HG03139 (cell line): ENCODE data around the gene PPP2R5C.
A peak's percentile ranks its signal among the peaks of the same experiment; 100 is the strongest.

Experiments used
- ATAC-seq: cut with Tn5 transposase; IDR thresholded peaks from one replicate; pipeline ENCODE4 v1.9.1; 2021; ENCODE audit not compliant: unreplicated experiment

The PPP2R5C gene

DNA sequence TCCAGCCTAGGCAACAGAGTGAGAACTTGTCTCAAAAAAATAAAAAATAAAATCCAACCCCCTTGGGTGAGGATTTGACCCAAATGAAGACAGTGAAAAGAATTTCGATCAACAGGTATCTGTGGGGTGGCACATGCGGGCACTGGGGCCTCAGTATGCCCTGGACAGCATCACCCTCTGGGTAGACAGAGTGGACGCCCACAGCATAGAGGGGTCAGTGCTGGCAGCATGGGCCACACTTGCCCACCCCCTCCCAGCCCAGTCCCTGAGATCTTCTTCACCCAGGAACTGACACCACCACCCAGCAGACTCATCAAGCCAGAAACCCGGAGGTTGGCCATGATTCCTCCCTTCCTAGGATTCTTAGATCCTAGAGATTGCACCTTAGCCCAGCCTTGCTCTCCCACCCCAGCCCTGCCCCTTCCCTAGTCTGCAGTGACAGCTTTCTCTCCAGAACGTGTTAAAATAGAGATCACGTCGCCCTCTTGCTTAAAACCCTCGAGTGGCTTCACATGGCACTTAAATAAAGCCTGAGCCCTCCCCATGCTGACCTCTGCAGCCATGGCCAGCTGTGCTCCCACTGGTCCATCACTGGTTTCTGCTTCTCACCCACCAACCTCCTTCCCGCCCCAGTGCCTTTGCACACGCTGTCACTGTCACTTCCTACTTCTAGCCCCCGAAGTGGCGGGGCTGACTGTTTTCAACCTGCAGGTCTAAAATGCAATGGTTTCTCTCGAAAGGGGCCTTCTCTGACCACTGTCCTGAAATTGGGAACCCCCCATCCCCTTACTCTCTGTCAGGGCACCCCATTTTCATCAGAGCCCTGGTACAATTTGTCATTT lies 176.6 kb downstream of the PPP2R5C start:
- ATAC-seq = no peak

DNA sequence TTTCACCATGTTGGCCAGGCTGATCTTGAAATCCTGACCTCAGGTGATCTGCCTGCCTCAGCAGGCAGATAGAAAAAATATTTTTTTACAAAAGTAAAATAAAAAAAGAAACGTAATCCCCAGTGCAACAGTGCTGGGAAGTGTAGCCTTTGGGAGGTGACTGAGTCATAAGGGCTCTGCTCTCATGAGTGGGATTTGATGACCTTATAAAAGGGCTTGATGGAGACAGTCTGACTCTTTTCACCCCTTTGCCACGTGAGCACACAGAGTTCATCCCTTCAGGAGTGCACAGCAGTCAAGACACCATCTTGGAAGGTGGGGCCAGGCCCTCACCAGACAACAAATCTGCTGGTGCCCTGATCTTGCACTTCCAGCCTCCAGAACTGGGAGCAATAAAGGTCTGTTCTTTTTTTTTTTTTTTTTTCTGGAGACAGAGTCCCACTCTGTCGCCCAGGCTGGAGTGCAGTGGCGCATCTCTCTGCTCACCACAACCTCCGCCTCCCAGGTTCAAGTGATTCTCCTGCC lies 178.2 kb downstream of the PPP2R5C start:
- ATAC-seq = no peak

DNA sequence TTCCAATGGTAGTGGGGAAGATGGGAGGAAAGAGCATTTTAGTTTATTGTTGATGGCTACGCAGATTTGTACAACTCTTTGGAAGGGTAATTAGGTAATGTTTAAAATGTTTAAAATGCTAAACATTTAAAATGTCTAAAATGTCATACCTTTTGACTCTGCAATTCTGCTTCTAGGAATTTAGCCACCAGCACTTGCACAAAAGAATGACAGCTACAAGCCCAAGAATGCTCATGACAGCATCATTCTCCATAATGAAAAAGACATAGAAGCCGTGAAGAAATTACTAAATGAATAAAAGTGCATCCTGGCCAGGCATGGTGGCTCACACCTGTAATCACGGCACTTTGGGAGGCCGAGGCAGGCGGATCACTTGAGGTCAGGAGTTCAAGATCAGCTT lies 182.9 kb downstream of the PPP2R5C start:
- no peak for ATAC-seq

DNA sequence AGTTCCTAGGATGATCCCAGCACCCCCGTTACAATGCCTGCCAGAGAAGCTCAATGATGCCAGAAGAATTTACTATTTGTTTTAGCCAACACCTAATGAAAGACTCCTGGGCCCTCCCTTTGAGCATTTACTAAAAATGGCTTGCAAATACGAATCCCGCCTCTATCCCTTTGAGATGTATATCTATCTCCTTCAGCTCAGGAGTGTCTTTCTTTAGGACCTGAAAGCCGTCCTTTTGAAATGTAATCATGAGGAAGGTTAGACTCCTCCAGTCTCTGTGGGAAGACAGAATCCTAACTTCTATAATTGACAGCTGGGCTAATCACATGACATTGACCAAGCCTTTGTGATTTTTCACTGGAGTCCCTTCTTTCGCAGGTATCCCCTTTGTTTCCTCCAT lies 183.7 kb downstream of the PPP2R5C start:
- no peak for ATAC-seq

DNA sequence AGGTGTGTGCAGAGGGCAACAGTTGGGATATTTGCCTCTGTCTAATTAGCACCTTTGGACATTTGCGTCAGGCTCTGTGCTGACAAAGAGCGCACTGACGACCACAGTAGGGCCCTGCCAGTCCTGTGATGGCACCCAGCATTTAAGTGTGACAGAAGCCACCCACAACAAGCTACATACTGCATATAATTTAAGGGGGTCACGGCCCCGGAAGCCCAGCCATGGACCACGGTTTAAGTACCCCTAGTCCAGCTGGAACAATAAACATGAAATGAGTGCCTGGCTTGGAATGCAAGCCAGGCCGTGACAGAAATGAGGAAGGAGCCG lies 186.0 kb downstream of the PPP2R5C start:
- ATAC-seq = peak; percentile 2

DNA sequence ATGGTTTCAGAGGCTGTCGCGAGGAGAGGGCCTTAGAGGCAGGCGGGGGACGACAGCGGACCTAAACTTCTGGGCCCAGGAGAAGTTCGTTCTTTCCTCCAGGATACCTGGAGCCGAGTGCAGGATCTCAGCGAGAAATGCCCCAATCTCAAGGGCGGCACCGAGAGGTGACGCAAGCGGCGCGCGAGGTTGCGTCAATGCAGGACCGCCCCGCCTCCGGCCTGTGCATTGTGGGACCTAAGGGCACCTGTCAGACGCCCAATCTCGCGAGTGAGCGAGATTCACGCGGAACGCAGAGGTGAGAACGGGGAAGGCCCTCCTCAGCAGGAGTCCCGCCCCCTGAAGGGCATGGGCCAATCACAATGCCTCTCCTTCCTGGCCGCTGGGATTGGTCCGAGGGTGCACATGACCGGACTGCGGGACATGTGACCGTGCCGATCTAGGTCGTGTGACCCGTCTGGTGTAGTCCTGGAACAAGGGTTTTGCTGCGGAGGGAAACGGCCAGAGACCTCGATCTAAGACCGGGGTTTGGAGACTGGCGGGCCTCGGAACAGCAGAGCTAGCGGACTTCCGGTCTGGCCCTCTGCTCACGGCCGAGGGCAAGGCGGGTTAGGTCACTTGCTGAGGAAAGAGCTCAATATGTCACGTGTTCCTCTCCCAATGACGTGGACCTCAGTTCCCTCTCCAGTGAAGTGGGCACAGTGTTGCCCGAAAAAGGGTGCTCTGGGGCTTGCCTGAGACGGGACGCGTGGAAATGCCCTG lies 186.6 kb downstream of the PPP2R5C start:
- peak; percentile 97 for ATAC-seq

DNA sequence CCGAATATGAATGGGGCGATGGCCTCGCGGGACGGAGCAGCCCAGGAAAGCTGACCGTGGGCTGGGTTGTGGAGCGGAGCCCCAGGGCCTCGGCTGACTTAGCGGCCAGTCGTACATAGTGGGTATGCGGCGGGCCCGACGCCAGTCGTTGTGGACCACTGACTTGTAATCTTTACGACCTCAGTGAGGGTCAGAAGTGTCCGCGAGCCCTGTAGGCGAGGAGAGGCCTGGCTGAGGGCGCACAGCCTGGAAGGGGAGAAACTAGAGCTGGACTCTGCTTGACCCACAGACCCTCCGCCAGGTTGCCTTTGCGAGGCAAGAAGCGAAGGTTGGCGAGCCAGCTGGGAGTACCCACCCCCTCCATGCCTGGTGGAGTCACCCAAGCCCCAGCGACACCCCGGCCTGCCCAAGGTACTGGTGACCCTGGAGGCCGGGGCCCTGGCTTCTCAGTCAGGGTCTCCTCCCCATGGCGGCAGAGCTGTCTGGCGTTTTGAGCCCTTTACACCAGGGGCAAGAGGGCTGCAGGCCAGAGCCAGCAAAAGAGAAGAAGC lies 187.2 kb downstream of the PPP2R5C start:
- no peak for ATAC-seq

DNA sequence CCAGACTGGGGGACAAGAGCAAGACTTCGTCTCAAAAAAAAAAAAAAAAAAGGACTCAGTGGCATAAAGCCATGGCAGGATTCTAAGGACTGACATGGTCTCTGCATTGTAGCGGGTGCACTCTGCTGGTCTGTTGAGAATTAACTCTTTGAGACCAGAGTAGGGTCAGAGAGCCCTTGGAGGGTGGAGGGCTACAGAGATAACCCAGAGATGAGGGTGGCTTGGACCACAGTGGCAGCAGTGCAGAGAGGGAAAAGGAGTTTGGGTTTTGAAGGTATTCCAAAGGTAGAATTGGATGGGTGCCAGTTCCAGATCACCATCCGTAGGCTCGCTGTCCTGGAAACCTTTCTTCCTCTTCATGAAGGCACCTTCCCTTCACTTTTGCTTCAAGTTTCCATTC lies 188.6 kb downstream of the PPP2R5C start:
- ATAC-seq = no peak

DNA sequence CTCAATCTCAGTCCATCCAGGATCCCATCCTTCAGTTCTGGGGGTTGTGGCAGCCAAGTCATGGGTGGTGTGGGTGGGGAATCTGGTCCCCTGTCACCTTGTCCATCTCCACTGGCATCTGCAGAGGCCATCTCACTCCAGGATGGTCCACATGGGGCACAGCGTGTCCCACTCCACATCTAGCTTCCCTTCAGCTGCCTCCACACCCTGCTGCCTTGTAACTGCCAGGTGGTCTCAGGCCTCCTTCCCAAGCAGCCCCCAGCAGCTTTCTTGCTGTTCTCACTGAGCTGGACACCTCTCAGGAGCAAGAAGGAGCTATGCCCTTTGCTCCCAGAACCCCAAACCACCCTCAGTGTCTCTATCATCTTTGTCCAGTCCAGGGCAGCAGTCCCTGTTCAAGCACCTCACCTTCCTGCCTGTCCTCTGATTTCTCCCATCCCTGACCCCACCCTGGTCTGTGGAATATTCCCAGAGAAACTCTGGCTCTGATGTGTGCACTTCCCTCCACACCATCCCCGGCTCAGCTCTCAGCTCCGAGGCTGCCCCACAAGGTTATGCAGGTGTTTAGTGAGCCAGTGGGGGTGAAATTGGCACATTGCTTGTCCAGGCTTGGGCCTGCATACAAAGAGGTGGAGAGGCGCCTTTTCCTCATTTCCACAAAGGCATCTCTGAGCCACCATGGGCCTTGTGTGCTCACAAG lies 189.2 kb downstream of the PPP2R5C start:
- ATAC-seq = no peak

DNA sequence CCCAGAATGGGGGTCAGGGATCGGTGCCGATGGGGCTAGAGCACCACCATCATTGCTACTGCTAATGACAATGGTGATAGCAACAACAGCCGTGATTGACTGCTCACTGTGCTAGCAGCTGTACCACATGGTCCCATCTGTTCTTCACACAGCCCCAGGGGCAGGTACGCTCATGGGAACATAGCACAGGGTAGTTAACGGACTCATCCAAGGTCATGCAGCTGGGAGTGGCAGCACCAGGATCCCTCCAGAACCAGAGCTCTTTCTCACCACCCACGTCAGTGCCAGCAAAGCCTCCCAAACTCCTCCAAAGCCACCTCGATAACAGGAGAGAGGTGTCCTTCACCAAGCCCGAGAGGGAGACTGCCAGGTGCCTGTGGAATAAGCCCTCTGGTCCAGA lies 191.6 kb downstream of the PPP2R5C start:
- ATAC-seq = no peak

DNA sequence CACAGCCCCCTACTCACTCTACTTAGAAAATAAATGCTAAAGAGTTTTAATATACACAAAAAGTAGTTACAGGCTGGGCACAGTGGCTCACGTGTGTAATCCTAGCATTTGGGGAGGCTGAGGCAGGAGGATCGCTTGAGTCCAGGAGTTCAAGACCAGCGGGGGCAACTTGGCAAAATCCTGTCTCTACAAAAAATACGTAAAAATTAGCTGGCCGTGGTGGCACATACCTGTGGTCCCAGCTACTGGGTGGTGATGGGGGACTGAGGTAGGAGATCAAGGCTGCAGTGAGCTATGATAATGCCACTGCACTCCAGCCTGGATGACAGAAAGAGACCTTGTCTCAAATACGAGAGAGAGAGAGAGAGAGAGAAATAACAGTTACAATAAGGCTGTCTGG lies 193.0 kb downstream of the PPP2R5C start:
- ATAC-seq = no peak

DNA sequence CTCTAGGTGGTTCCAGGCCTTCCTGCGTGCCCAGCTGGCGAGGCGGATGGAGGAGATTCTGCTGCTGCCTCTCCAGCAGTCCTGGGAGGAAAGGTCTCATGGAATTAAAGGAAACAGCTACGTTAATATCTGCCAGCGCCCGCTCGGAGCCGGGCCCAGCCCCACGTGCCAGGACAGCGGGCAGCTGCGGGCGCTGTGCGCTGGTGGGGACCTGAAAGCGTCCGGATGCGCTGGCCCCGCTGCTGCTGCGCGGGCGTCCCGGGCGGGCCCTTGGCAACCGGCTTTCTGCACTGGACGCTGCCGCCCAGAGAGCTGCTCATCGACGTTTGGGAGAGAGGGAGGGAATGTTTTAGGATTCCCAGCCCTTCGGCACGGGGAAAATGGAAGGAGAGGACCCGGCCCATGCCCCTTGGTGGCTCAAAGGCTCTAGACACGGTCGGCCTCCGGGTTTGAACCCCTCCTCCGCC lies 194.2 kb downstream of the PPP2R5C start:
- no peak for ATAC-seq

DNA sequence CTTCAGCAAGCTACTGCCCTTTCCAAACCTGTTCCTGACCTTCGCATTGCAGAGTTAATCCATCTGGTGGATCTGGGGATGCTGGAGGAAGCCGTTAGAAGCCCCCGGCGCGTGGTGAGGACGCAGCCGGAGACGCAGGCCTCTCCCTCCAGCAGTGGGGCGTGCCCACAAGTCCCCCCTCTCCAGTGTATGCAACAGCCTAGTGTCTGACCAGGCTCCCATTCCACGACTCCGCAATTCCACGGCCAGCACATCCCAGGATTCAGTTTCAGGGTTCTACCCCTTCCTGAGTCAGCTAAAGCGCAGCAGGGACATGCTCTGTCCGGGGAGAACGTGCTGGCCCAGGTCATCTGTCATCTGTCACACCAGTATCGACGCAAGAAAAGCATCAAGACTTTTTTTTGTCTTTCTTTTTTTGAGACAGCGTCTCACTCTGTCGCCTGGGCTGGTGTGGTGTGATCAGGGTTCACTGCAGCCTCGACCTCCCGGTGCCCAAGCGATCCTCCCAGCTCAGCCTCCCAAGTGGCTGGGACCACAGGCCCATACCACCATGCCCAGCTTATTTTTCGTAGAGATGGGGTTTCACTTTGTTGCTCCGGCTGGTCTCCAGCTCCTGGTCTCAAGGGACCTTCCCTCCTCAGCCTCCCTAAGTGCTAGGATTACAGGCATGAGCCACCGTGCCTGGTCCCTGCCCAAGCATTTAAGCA lies 194.8 kb downstream of the PPP2R5C start:
- no peak for ATAC-seq

DNA sequence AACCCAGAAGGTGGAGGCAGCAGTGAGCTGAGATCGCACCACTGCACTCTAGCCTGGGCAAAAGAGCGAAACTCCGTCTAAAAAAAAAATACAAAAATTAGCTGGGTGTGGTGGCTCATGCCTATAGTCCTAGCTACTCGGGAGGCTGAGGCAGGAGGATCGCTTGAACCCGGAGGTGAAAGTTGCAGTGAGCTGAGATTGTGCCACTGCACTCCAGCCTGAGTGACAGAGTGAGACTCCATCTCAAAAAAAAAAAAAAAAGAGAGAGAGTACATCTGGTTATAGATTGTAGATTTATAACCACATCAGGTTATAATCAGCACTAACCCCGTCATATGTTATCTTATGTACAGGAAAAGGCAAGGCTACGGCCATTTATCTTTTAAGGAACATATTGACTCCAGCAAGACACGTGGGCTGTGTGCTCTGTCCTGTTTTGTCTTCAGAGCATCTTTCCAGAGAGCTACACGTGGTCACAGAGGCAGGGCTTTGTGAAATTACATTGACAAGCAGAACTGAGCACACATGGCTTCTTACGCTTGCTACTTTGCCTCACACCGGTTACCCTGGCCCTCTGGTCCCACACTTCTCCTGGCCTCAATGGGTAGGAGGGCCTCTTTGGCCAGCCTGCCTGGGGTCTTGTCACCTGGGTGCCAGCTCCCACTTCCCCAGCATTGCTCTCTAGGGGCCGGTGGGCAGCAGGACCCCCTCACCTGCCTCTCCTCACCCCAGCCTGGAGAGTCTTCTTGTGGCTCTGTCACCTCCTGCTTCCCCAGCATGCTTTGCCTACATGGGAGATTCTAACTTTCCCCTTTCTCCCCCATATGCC lies 196.1 kb downstream of the PPP2R5C start:
- no peak for ATAC-seq

DNA sequence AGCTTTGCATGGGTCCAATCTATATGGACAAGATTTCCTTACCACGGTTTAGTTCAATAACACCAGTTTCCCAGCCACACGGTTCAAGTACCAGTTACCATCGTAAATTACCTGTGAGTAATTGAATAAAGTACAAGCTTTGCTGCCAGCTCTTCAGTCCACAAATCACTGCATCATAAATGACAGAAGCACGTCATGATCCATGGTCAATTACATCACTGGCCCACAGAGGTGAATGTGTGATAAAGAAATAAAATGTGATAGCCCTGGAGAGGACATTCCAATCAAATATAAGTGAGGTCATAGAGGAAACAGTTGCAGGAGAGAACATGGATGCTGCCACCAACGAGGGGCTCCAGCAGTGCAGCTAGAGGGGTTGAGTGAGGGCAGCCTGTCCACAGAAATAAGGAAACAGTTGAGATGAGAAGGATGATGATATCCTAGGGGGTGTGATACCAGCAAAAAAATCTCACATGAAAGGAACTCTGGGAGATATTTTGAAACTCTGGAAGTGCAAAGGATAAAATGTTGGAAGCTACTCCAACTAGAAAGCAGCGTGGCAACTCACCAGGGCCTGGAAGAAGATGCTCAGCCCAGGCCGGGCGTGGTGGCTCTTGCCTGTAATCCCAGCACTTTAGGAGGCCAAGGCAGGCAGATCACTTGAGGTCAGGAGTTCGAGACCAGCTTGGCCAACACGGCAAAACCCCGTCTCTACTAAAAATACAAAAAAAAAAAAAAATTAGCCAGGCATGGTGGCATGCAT lies 197.1 kb downstream of the PPP2R5C start:
- no peak for ATAC-seq

DNA sequence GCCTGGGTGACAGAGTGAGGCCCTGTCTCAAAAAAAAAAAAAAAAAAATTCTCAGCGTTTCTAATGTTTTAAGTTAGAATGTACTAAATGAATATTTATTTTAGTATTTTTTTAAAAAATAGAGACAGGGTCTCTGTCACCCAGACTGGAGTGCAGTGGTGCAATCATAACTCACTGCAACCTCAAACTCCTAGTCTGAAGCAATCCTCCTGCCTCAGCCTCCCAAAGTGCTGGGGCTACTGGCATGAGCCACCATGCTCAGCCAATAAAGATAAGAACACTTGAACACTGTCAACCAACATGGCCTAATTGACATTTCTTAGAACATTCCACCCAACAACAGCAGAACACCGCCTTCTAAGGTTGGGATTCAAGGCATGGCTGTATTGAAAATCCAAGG lies 197.8 kb downstream of the PPP2R5C start:
- ATAC-seq = no peak

DNA sequence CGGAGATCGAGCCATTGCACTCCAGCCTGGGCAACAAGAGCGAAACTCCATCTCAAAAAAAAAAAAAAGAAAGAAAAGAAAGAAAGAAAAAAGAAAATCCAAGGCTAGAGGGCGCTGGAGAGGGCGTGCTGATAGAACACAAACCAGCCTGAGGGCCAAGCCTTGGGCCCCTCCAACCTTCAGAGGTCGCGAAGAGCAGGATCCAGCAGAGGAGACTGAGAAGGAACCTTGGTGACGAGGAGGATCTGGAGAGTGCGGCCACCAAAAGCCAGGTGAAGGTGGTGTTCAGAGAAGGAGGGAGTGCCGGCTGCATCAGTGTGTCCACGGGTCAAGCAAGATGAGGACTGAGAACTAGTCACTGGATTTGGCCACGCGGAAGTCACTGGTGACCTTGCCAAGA lies 198.7 kb downstream of the PPP2R5C start:
- no peak for ATAC-seq

DNA sequence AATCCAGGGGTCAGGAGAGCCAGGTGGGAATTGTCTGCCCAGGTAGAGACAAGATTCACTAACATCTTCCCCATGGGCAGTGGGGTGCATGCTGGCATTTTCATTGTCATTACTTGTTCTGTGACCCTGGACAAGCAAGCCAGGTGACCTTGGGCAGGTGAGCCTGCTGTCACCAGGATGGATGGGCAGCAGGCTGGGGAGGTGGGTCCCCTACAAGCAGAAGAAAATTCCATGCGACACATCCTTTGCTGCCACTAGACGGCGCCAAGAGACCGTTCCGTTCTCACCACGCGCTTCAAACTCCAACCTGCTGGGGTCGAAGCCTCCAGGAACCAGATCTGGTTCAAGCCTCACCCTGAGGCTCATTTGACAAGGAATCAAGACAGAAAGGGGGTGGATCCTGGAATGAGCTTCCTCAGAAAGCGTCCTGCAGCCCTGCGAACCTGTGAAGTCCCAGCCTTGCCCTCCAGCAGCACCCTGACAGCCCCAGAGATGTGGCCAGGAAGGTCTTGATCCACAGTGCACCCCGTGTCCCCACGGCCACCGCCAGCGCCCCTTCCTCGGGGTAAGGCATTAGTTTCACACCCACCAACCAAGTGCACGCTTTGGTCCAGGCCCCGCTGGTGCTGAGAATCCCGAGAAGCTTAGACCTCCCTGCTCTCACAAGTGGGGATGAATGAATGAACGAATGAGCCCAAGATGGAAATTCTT lies 199.7 kb downstream of the PPP2R5C start:
- ATAC-seq = no peak
